Upper lobe of left lung (tissue), 4 donors: ENCODE results near the gene LRCOL1.

ENCODE experiments used
- EP300 ChIP-seq, 4 donors: sonication (generic); formaldehyde crosslinking; IDR thresholded peaks; one replicate each; pipeline ENCODE4 v1.5.1; 2017; ENCODE audit warnings: antibody characterized with exemption in 4 of 4, control low read depth in 2 of 4
- POLR2A ChIP-seq, 4 donors: fragments of 450-650 bp; IDR thresholded peaks; one replicate each; pipeline ENCODE4 v1.5.1; 2016 to 2017; ENCODE audit warnings: antibody characterized with exemption in 4 of 4, mild to moderate bottlenecking in 2 of 4
- POLR2AphosphoS5 ChIP-seq, 2 donors: sonication (generic); formaldehyde crosslinking; IDR thresholded peaks; one replicate each; pipeline ENCODE4 v1.5.1; 2017; ENCODE audit warnings: antibody characterized with exemption in 2 of 2
- TF ChIP-seq, protein P1 (sequence below), 6 experiments: fragments of 450-650 bp in 4 of 6; fragments of 200-600 bp in 2 of 6; sonication (generic) in 2 of 6; IDR thresholded peaks; one replicate each; pipeline ENCODE4 v1.5.1; 2016 to 2019; ENCODE audit warnings: antibody characterized with exemption in 6 of 6

DNA sequence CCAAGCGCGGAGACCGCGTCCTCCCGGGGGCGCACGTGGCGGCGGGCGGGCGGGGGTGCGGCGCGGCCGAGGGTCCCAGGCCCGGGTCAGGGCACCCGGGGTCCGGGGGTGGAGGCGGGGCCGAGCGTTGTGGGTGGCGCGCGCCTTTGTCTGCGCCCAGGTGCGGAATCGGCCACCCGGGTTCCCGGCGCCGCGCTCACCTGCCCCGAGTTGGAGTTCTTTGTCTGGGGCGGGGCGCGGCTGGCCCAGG, 50.1 kb downstream of the LRCOL1 start:
- TF ChIP-seq, protein P1, sequence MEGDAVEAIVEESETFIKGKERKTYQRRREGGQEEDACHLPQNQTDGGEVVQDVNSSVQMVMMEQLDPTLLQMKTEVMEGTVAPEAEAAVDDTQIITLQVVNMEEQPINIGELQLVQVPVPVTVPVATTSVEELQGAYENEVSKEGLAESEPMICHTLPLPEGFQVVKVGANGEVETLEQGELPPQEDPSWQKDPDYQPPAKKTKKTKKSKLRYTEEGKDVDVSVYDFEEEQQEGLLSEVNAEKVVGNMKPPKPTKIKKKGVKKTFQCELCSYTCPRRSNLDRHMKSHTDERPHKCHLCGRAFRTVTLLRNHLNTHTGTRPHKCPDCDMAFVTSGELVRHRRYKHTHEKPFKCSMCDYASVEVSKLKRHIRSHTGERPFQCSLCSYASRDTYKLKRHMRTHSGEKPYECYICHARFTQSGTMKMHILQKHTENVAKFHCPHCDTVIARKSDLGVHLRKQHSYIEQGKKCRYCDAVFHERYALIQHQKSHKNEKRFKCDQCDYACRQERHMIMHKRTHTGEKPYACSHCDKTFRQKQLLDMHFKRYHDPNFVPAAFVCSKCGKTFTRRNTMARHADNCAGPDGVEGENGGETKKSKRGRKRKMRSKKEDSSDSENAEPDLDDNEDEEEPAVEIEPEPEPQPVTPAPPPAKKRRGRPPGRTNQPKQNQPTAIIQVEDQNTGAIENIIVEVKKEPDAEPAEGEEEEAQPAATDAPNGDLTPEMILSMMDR (IDR thresholded peaks at IDR 0.05), result no peak
- TF ChIP-seq EP300 (IDR thresholded peaks at IDR 0.05) (no peak), POLR2AphosphoS5 (IDR thresholded peaks at IDR 0.05) (no peak), POLR2A (IDR thresholded peaks at IDR 0.05) (no peak)
